Neural cell (in vitro differentiated cells): ENCODE measurements around the gene GRAMD4.

ENCODE experiments used
- EP300 ChIP-seq: fragments of 450-650 bp; conservative IDR thresholded peaks from 2 replicates; pipeline ENCODE4 v1.6.1; 2014; ENCODE audit warnings: antibody characterized with exemption, mild to moderate bottlenecking, moderate library complexity; ENCODE audit not compliant: poor library complexity, severe bottlenecking
- POLR2AphosphoS5 ChIP-seq: IDR thresholded peaks from 2 replicates; pipeline ENCODE4 v1.6.1; 2012
- RAD21 ChIP-seq: fragments of 450-650 bp; conservative IDR thresholded peaks from 2 replicates; pipeline ENCODE4 v1.6.1; 2014; ENCODE audit warnings: antibody characterized with exemption, mild to moderate bottlenecking, moderate library complexity
- TAF1 ChIP-seq: IDR thresholded peaks from 2 replicates; pipeline ENCODE4 v1.6.1; 2012; ENCODE audit warnings: low read depth
- TF ChIP-seq, protein P1 (sequence below): fragments of 450-650 bp; IDR thresholded peaks from 2 replicates; pipeline ENCODE4 v1.5.1; 2014; ENCODE audit warnings: antibody characterized with exemption, mild to moderate bottlenecking, moderate library complexity; ENCODE audit not compliant: poor library complexity, severe bottlenecking

DNA sequence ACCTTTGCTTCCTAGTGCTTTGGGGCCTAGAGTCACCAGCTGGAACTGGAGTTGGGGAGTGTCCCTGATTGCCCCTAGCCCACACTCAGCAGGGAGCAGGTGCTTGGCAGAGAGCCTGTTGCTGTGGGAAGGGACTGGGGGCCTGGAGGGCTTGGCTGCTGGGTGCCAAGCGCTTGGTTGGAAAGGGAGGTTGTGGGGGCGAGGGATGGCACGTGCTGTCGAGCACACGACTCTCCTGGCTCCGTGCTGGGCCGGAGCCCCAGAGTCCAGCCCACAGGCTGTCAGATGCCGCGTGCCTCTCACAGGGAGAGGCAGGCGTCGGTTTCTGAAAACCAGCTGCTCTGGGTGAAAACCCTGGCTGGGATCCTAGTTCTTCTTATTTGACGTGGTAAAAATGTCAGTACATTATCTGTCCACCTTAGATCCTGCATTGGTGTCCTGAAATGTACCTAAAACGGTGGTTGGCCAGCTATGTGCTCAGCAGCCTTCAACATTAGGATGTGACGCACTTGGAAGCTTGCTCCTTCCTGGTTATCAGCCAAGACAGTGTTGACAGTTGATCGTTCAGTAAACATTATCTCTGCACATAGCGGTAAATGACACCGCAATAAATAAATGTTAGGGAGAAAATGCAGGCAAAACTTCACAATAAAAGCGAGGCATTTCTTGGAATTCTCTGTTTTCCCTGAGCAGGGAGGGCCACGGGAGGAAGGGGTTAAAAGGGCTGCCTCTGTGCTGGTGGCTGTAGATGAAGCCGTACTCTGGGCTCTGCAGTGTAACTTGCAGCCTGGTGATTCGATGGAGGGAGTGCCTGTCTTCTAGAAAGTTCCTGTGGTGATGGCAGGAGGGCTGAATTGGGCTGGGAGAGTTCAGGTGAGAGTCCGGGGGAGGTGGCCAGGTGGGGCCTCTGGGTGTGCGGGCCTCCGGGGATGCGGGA, 29.2 kb downstream of the GRAMD4 start:
- TF ChIP-seq, protein P1, sequence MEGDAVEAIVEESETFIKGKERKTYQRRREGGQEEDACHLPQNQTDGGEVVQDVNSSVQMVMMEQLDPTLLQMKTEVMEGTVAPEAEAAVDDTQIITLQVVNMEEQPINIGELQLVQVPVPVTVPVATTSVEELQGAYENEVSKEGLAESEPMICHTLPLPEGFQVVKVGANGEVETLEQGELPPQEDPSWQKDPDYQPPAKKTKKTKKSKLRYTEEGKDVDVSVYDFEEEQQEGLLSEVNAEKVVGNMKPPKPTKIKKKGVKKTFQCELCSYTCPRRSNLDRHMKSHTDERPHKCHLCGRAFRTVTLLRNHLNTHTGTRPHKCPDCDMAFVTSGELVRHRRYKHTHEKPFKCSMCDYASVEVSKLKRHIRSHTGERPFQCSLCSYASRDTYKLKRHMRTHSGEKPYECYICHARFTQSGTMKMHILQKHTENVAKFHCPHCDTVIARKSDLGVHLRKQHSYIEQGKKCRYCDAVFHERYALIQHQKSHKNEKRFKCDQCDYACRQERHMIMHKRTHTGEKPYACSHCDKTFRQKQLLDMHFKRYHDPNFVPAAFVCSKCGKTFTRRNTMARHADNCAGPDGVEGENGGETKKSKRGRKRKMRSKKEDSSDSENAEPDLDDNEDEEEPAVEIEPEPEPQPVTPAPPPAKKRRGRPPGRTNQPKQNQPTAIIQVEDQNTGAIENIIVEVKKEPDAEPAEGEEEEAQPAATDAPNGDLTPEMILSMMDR, result no peak
- no peak for TF ChIP-seq POLR2AphosphoS5
- TF ChIP-seq EP300, result no peak
- TF ChIP-seq RAD21, result no peak
- TF ChIP-seq TAF1, result no peak
